A204.1 (cell line): ENCODE data around the gene MAPK8IP3.
"Not testable (repeated sequence)": the region's sequence is repeated elsewhere in the genome, so short reads cannot be mapped to it uniquely, and the experiment has no call there.

Experiments
- FAIRE-seq: peaks from 2 replicates; lab custom pipeline; 2012; peaks lifted over from hg19 to GRCh38; lab: Jason Lieb, UNC

The MAPK8IP3 gene

DNA sequence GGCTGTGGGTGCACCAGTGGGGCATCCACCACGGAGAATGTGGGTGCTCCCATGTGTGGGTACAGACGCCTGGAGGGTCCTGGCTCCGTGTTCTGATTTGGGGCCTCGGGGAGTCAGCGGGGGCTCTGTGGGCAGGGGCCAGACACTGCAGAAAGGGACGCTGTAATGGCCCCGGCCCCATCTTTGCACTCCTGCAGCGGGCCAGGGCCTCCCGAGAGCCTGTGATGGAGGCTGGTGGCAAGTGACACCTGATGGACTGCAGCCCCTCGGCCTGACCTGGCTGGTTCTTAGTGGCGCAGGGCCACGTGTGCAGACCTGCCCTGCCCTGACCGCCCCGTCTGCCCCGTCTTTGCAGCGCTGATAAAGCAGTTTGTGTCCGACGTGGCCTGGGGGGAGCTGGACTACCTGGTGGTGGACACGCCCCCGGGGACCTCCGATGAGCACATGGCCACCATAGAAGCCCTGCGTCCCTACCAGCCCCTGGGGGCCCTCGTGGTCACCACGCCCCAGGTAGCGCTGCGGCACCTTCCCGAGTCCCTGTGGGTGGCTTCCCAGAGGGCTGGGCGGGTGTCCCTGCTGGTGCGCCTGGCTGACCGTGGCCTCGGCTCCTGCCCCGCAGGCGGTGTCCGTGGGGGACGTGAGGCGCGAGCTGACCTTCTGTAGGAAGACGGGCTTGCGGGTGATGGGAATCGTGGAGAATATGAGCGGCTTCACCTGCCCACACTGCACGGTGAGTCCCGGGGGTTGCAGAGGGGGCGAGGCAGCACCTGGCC is 81.5 kb downstream of the MAPK8IP3 start:
- FAIRE-seq: no peak

GRCh38 chr16:1788095-1788707 is 82.2 kb downstream of the MAPK8IP3 start:
- FAIRE-seq: no peak

- FAIRE-seq: no peak
Measured at GRCh38 chr16:1788708-1789100, 82.7 kb downstream of the MAPK8IP3 start.

DNA sequence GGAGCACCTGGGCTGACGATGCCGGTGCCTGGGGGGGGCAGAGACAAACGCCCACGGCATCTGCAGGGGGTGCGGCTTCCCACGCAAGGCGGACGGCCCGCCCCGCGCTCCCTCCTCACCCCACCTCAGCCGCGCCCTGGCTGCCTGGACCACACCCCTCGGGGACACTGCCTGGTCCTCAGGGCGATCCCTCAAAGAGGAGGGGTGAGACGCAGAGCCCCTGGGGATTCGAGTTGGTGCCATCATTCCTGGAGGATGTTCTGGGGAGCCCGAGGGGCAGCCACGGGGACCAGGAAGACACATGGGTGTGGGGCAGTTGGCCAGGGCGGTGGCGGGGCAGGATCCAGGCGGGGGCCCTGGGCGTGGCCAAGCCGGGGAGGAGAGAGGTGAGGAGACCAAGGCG is 83.6 kb downstream of the MAPK8IP3 start:
- FAIRE-seq: no peak

GRCh38 chr16:1790261-1790610 is 84.2 kb downstream of the MAPK8IP3 start:
- no peak for FAIRE-seq

DNA sequence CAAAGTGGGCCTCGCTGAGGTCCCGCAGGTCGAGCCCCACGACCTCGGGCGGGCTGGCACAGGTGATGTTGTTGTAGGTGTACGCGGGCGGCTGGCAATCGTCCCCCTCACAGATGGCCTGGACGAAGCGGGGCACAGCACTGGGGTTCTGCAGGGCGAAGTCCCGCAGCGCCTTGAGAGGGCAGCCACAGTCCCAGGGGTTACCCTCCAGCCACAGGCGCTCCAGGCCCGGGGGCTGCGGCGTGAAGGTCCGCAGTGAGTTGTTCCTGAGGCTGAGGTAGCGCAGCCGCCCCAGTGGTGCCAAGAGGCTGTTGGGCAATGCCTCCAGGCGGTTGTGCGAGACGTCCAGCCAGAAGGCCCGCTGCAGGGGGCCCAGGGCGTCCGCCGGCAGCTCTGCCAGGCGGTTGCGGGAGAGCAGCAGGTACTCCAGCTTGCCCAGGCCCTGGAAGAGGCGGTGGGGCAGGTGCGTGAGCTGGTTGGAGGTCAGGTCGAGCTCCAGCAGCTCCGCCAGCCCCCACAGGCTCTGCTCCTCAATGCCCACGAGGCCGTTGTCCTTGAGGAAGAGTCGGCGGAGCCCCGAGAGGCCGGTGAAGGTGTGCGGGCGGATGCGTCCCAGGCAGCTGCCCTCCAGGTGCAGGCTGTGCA is 84.7 kb downstream of the MAPK8IP3 start:
- FAIRE-seq: no peak

DNA sequence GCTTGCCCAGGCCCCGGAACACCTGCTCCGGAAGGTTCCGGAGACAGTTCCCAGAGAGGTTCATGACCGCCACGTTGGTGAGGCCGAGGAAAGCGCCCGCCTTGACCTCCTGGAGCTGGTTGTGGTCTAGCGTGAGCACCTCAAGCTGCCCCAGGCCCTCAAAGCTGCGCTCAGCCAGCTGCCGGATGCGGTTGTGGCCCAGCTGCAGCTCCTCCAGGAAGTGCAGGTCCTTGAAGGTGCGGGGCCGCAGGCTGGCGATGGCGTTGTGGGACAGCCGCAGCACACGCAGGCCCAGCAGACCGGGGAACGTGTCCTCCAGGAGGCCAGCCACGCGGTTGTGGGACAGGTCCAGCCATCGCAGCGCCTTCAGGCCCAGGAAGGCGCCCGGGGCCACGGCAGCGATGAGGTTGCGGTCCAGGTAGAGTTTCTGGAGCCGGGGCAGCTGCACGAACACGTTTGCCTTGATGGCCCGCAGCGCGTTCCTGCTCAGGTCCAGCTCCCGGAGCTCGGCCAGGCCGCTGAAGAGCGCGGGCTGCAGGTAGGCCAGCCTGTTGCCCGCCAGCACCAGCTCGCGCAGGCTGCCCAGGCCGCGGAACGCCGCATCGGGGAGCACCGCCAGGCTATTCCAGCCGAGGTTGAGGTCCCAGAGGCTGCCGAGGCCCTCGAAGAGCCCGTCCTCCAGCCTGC is 85.4 kb downstream of the MAPK8IP3 start:
- no peak for FAIRE-seq

GRCh38 chr16:1791943-1792812 is 86.2 kb downstream of the MAPK8IP3 start:
- no peak for FAIRE-seq

- FAIRE-seq: no peak
Measured at GRCh38 chr16:1792836-1793577, 87.0 kb downstream of the MAPK8IP3 start.

GRCh38 chr16:1793578-1794220 is 87.7 kb downstream of the MAPK8IP3 start, which contains the start of gene IGFALS:
Gene IGFALS, minus strand, starts transcription at chr16:1793705. Its CDS starts 53 bp downstream, at chr16:1793652.
- FAIRE-seq: no peak

DNA sequence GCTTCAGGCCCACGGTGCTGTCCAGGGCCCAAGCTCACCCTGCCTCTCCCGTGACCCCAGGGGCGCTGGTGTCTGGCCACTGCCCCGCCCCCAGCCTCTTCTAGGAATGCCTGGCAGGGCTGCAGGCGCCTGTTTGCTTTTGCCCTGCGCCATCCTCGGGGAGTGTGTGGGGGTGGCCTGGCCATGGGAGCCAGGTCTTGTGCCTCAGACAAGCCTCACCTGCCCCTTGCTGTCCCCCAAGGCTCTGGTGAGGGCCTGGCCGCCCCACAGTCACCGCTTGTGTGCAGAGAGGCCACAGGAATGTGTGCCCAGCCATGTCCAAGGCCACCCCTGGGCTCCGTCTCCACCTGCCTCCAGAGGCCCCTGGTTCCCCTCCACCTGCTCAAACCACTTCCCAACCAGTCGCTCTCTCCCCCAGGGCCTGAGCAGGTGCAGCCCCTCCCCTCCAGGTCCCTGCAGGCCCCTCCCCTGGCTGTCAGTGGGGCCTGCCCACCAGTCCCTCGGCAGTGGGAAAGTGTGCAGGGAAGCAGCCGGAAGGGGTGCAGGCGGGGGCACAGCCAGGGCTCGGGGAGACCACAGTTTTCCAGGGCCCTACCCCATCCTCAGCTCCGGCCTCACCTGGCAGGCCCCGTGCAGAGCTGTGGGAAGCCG is 88.4 kb downstream of the MAPK8IP3 start:
- no peak for FAIRE-seq

DNA sequence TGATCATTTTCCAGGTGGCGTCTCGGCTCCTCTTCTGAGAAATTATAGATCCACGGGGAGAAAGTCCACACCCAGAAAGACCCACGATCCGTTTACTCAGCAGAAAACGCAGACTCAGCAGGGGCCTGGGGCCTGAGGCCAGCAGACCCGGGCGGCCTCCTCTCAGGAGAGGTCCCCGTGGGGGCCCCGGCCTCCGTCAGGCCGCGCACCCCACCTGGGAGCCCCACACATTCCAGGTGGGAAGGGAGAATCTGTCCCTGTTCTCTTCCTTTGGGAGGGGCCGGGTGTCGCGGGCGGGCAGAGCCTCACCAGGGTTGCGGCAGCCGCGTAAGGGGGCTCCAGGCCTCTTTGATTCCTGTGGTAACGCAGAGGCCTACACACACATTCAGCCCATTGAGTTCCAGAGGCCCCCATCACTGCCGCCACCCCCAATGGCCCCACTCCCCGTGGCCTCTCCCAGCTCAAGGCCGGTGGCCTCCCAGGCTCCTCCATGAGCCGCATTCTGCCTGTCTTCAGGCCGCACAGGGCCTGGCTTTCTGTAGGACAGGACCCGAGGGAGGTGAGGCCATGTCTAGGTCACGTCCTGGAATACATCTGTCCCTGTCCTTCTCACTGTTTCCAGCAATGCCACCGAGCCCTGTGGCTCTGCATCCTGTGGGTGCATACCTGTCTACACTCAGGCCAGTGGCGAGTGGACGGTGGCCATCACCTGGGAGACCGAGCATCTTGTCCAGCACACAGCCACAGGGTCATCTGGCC is 89.1 kb downstream of the MAPK8IP3 start:
- FAIRE-seq: no peak

DNA sequence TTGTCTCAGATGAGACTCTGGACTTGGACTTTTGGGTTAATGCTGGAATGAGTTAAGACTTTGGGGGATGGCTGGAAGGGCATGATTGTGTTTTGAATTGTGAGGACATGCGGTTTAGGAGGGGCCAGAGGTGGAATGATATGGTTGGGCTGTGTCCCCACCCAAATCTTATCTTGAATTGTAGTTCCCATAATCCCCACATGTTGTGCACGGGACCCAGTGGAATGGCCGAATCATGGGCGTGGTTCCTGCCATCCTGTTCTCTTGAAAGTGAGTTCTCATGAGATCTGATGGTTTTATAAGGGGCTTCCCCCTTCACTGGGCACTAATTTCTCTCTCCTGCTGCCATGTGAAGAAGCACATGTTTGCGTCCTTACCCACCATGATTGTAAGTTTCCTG is 93.3 kb downstream of the MAPK8IP3 start:
- FAIRE-seq: not testable (repeated sequence)

DNA sequence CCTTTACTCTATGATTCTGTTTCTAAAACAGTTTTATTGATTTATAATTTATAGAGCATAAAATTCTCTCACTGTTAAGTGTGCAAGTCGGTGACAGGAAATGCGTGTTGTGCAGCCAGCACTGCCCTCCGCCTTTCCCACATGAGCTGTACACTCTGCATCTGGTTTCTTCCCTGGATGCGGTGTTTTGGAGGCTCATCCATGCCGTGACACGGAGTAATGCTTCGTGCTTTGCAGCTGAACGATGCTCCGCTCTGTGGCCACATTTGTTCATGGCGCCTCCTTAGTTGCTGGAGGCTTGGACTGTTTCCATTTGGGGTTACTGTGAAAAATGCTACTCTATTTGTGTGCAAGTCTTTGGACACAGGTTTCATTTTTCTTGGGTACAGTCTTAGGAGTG is 94.7 kb downstream of the MAPK8IP3 start:
- no peak for FAIRE-seq

DNA sequence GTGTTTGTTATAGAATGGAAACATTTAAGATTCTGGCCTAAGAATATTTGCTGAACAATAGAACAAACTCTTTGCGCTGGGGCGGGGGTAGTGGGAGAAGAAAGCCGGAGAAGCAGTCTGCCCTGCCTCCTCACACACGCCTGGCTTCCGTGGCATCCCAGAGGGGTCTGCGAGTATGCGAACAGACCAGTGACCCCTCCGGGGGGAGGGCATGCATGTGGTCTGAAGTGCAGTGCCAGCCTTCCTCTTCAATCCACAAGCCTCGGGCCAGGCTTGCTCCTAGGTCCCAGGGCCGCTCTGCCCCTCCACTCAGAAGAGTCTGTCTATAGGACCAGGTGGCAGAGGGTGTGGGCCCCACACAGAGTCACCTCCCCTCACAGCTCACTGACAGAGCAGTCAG is 101.6 kb downstream of the MAPK8IP3 start:
- FAIRE-seq: no peak

GRCh38 chr16:1808691-1809090 is 102.7 kb downstream of the MAPK8IP3 start:
- FAIRE-seq: no peak

DNA sequence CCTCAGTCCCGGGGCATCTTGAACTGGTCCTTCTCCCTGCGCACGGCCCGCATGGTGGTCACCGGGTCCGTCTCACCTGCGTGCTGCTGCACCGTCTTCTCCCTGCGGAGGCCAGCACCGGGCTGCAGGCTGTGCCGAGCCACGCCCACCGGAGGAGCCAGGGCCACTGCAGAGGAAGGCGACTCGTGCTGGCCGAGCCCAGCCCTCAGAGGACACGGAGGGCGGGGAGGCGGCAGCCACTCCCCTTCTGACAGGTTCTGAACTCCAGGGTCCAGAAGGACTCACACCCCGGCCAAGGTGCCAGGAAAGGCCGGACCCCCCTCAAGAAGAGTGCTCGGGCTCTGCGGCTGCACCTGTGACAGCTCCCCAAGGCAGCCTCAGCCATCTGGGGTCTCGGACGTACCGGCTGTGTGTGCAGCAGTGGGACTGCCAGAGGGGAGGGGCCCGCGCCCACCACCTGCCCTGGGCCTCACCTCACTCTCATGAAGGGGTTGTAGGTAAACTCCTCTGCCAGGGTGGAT is 103.3 kb downstream of the MAPK8IP3 start:
- FAIRE-seq: no peak

DNA sequence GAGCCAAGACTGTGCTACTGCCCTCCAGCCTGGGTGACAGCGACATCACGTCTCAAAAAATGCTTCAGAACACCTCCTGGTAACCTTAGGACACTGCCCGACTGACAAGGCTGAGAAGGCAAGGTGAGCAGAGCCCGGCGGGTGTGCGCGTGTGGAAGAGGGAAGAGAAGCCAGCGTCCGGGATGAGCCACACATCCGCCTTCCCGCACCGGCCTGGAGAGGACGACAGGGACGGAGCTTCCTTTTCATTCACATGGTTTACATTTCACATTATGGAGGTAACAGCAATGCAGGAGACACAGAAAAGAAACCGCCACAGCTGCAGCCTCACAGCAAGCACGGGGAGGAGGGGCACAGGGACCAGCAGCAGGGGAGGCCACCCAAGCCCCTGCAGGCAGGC is 104.1 kb downstream of the MAPK8IP3 start:
- no peak for FAIRE-seq

GRCh38 chr16:1810536-1810935 is 104.5 kb downstream of the MAPK8IP3 start:
- FAIRE-seq: no peak
